Calu3 (cell line): ENCODE results near the gene SLC5A1. TPM values are rescaled to one million over a fixed set of nuclear protein-coding genes. Genes with fewer than 3 reads are reported as not detected.

Source experiments
- BruUV-seq: library from RNA; stranded (reverse); fragments of 400-500 nt; replicated peaks from 2 replicates; lab custom pipeline; 2021; lab: Mats Ljungman, UMichigan
- CTCF ChIA-PET: fragments of 300-600 bp; sonication (Branson Sonifier 250); formaldehyde crosslinking; loops from one replicate; lab custom pipeline; 2022; ENCODE audit warnings: antibody characterized with exemption; lab: Charles Lee
- DNase-seq: peaks from one replicate; pipeline ENCODE4 v3.0.0; 2022
- H3K27ac Mint-ChIP-seq: one replicate; pipeline ENCODE4 v1.8.0; 2022; ENCODE audit warnings: mixed read lengths; ENCODE audit not compliant: unreplicated experiment
- H3K27me3 Mint-ChIP-seq: one replicate; pipeline ENCODE4 v1.8.0; 2022; ENCODE audit warnings: mixed read lengths; ENCODE audit not compliant: unreplicated experiment
- H3K36me3 Mint-ChIP-seq: one replicate; pipeline ENCODE4 v1.8.0; 2022; ENCODE audit warnings: mild to moderate bottlenecking, moderate library complexity, mixed read lengths; ENCODE audit not compliant: insufficient read depth, unreplicated experiment
- H3K4me1 Mint-ChIP-seq: one replicate; pipeline ENCODE4 v1.8.0; 2022; ENCODE audit warnings: mild to moderate bottlenecking, low read depth, mixed read lengths; ENCODE audit not compliant: unreplicated experiment
- H3K4me3 Mint-ChIP-seq: one replicate; pipeline ENCODE4 v1.8.0; 2022; ENCODE audit warnings: mild to moderate bottlenecking, low read depth, moderate library complexity, mixed read lengths; ENCODE audit not compliant: unreplicated experiment
- H3K9me3 Mint-ChIP-seq: one replicate; pipeline ENCODE4 v1.8.0; 2022; ENCODE audit warnings: low read depth, mixed read lengths; ENCODE audit not compliant: unreplicated experiment
- CTCF ChIP-seq: fragments of 200-600 bp; IDR thresholded peaks from one replicate; pipeline ENCODE4 v1.8.0; 2022; ENCODE audit warnings: antibody characterized with exemption; ENCODE audit not compliant: unreplicated experiment
- intact Hi-C: fragments of 100-400 bp; cut with micrococcal nuclease; formaldehyde crosslinking; loops from one replicate; pipeline ENCODE4 v1.10.0; 2022; ENCODE audit not compliant: unreplicated experiment
- total RNA-seq: library from RNA; stranded (reverse); gene quantifications from 2 replicates; pipeline ENCODE4 v1.2.3, GENCODE V29; 2022

SLC5A1 gene
- total RNA-seq, 1 experiment from 2014 or later, result 8.6 TPM

- Mint-ChIP-seq H3K9me3 (no peaks in the 10 kb centered on the region), H3K4me3 (no peak overlapping the region), H3K27ac (no peak overlapping the region), H3K4me1 (peaks cover 15% of the 10 kb centered on the region), H3K27me3 (peaks cover 1% of the 10 kb centered on the region), H3K36me3 (peaks cover 3% of the 10 kb centered on the region)
- DNase-seq, result no peak
- CTCF ChIA-PET, result interaction anchor here (1.1 to 5.0 kb wide), 2 partner anchors 106 to 113 kb away, joined by 3 to 46 read pairs; no protein-coding TSS in a partner anchor
- no TSS peak for BruUV-seq
- intact Hi-C loops, result no loop called here
- TF ChIP-seq CTCF, result no peak
These were observed 39.9 kb downstream of the SLC5A1 start for GRCh38 chr22:32083000-32083399.

GRCh38 chr22:32083814-32084213, 40.8 kb downstream of the SLC5A1 start:
- no peak for DNase-seq
- peaks cover 3% of the 10 kb centered on the region for H3K36me3 Mint-ChIP-seq
- no peaks in the 10 kb centered on the region for H3K9me3 Mint-ChIP-seq
- no peak for TF ChIP-seq CTCF
- BruUV-seq, result no TSS peak
- CTCF ChIA-PET, result interaction anchor here (1.1 kb wide), 1 partner anchor 113 kb away, joined by 3 read pairs; no protein-coding TSS in a partner anchor
- H3K4me3 Mint-ChIP-seq, result no peak overlapping the region
- peaks cover 9% of the 10 kb centered on the region for H3K27me3 Mint-ChIP-seq
- intact Hi-C loops, result no loop called here
- peaks cover 15% of the 10 kb centered on the region for H3K4me1 Mint-ChIP-seq
- H3K27ac Mint-ChIP-seq, result no peak overlapping the region

GRCh38 chr22:32088084-32088483, 45.0 kb downstream of the SLC5A1 start:
- H3K27me3 Mint-ChIP-seq, result peaks cover 14% of the 10 kb centered on the region

GRCh38 chr22:32097018-32097417, 54.0 kb downstream of the SLC5A1 start:
- BruUV-seq, result no TSS peak
- no peak for TF ChIP-seq CTCF
- intact Hi-C loops, result no loop called here
- no peak for DNase-seq
- CTCF ChIA-PET, result interaction anchor here (0.6 kb wide), 1 partner anchor 98 kb away, joined by 3 read pairs; no protein-coding TSS in a partner anchor
- Mint-ChIP-seq H3K9me3 (no peaks in the 10 kb centered on the region), H3K27me3 (no peaks in the 10 kb centered on the region), H3K36me3 (no peaks in the 10 kb centered on the region), H3K27ac (no peak overlapping the region), H3K4me3 (no peak overlapping the region), H3K4me1 (peaks cover 18% of the 10 kb centered on the region)

More at GRCh38 chr22:32088084-32088483, 45.0 kb downstream of the SLC5A1 start:
- CTCF ChIA-PET, result no interaction called here
- no peaks in the 10 kb centered on the region for H3K9me3 Mint-ChIP-seq
- H3K27ac Mint-ChIP-seq, result no peak overlapping the region
- no peak overlapping the region for H3K4me3 Mint-ChIP-seq
- intact Hi-C loops, result no loop called here
- H3K4me1 Mint-ChIP-seq, result no peaks in the 10 kb centered on the region
- no peak for TF ChIP-seq CTCF
- no TSS peak for BruUV-seq
- H3K36me3 Mint-ChIP-seq, result no peaks in the 10 kb centered on the region
- DNase-seq, result no peak
